ENCODE data around the gene CHGA.

GRCh38 chr14:92938890-92939671 is 16.1 kb downstream of the CHGA start:
- TF ChIP-seq, protein P1, sequence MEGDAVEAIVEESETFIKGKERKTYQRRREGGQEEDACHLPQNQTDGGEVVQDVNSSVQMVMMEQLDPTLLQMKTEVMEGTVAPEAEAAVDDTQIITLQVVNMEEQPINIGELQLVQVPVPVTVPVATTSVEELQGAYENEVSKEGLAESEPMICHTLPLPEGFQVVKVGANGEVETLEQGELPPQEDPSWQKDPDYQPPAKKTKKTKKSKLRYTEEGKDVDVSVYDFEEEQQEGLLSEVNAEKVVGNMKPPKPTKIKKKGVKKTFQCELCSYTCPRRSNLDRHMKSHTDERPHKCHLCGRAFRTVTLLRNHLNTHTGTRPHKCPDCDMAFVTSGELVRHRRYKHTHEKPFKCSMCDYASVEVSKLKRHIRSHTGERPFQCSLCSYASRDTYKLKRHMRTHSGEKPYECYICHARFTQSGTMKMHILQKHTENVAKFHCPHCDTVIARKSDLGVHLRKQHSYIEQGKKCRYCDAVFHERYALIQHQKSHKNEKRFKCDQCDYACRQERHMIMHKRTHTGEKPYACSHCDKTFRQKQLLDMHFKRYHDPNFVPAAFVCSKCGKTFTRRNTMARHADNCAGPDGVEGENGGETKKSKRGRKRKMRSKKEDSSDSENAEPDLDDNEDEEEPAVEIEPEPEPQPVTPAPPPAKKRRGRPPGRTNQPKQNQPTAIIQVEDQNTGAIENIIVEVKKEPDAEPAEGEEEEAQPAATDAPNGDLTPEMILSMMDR (IDR thresholded peaks at IDR 0.05; ENCODE audit: poor library complexity, severe bottlenecking): no peak
- no peak for TF ChIP-seq SMC3 (conservative IDR thresholded peaks at IDR 0.05; ENCODE audit: poor library complexity)
- no peak for TF ChIP-seq EP300 (conservative IDR thresholded peaks at IDR 0.05; ENCODE audit: poor library complexity, severe bottlenecking)

Data from neural cell (in vitro differentiated cells).